Measurements from ENCODE around the gene PLA2G3.

DNA sequence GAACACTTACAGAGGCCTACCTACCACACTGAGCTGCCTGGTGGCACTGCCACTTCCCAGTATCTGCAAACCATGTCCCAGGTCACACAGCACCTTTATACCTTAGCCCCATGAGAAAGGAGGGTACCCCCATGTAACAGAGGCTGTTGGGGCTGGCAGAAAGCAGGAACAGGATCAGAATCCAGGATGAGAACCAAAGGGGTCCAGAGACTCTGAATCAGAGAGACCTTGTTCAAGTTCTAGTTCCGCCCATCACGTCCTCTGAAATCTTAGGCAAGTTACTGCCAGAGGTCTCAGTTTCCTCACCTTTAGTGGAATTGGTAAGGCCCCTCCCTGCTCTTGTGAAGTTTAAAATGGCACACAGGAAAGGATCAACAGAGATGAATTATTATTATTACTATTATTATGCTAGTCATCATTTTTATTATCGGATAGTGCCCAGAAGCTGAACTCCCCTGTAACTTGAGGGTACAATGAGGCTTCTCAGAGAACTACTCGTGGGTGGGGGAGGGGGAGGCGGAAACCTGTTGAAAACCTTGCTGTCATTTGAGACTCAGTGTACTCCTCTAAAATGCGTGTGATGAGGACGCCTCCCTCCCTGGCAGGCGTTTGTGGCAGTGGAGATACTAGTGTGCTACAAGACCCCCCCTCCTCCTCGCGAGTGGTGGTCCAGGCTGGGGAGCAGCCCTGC lies 42.2 kb downstream of the PLA2G3 start:
- TF ChIP-seq, protein P1, sequence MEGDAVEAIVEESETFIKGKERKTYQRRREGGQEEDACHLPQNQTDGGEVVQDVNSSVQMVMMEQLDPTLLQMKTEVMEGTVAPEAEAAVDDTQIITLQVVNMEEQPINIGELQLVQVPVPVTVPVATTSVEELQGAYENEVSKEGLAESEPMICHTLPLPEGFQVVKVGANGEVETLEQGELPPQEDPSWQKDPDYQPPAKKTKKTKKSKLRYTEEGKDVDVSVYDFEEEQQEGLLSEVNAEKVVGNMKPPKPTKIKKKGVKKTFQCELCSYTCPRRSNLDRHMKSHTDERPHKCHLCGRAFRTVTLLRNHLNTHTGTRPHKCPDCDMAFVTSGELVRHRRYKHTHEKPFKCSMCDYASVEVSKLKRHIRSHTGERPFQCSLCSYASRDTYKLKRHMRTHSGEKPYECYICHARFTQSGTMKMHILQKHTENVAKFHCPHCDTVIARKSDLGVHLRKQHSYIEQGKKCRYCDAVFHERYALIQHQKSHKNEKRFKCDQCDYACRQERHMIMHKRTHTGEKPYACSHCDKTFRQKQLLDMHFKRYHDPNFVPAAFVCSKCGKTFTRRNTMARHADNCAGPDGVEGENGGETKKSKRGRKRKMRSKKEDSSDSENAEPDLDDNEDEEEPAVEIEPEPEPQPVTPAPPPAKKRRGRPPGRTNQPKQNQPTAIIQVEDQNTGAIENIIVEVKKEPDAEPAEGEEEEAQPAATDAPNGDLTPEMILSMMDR (IDR thresholded peaks at IDR 0.05) = no peak
- TF ChIP-seq POLR2A (IDR thresholded peaks at IDR 0.05) = no peak
